Astrocyte (in vitro differentiated cells and primary cell): ENCODE data around the gene ARMC7. TPM values are rescaled to one million over a fixed set of nuclear protein-coding genes. Genes with fewer than 3 reads are reported as not detected.

Experiments used
- DNase-seq: peaks from one replicate; pipeline ENCODE4 v3.0.0-alpha.2; 2010; ENCODE audit warnings: low read depth
- FAIRE-seq: peaks from 2 replicates; lab custom pipeline; 2011; peaks lifted over from hg19 to GRCh38; lab: Jason Lieb, UNC
- H2AFZ ChIP-seq: 2 replicates; pipeline ENCODE4 v1.6.0; 2012; ENCODE audit warnings: low read depth, low read length, inconsistent platforms
- H3K27ac ChIP-seq: 2 replicates; pipeline ENCODE4 v1.5.1; 2011; ENCODE audit warnings: low read depth, low read length, inconsistent platforms
- H3K27me3 ChIP-seq: 2 replicates; pipeline ENCODE4 v1.6.0; 2011; ENCODE audit warnings: low read length, inconsistent platforms; ENCODE audit not compliant: insufficient read depth
- H3K36me3 ChIP-seq: 2 replicates; pipeline ENCODE4 v1.5.1; 2011; ENCODE audit warnings: low read length, inconsistent platforms; ENCODE audit not compliant: insufficient read depth
- H3K4me1 ChIP-seq: 2 replicates; pipeline ENCODE4 v1.5.1; 2011; ENCODE audit warnings: low read length, inconsistent platforms; ENCODE audit not compliant: insufficient read depth
- H3K4me2 ChIP-seq: 2 replicates; pipeline ENCODE4 v1.6.0; 2012; ENCODE audit warnings: low read length, inconsistent platforms
- H3K4me3 ChIP-seq: 2 replicates; pipeline ENCODE4 v1.5.1; 2011; ENCODE audit warnings: low read depth, mild to moderate bottlenecking, low read length, inconsistent platforms; ENCODE audit not compliant: insufficient read depth
- H3K79me2 ChIP-seq: 2 replicates; pipeline ENCODE4 v1.6.0; 2012; ENCODE audit warnings: mild to moderate bottlenecking, low read length, inconsistent platforms; ENCODE audit not compliant: insufficient read depth
- H3K9ac ChIP-seq: 2 replicates; pipeline ENCODE4 v1.6.0; 2012; ENCODE audit warnings: mild to moderate bottlenecking, low read length, inconsistent platforms
- H3K9me3 ChIP-seq: 2 replicates; pipeline ENCODE4 v1.5.1; 2012; ENCODE audit warnings: low read depth, mild to moderate bottlenecking, low read length, inconsistent platforms; ENCODE audit not compliant: insufficient read depth
- H4K20me1 ChIP-seq: 2 replicates; pipeline ENCODE4 v1.6.0; 2012; ENCODE audit warnings: low read length, inconsistent platforms; ENCODE audit not compliant: insufficient read depth
- H3K27ac Mint-ChIP-seq: one replicate; pipeline ENCODE4 v1.8.0; 2021; ENCODE audit warnings: mild to moderate bottlenecking, mixed read lengths; ENCODE audit not compliant: unreplicated experiment
- H3K27me3 Mint-ChIP-seq: one replicate; pipeline ENCODE4 v1.8.0; 2021; ENCODE audit warnings: low read depth, mixed read lengths; ENCODE audit not compliant: unreplicated experiment
- H3K36me3 Mint-ChIP-seq: one replicate; pipeline ENCODE4 v1.8.0; 2021; ENCODE audit warnings: low read depth, mixed read lengths; ENCODE audit not compliant: unreplicated experiment
- H3K4me1 Mint-ChIP-seq: one replicate; pipeline ENCODE4 v1.8.0; 2021; ENCODE audit warnings: low read depth, mixed read lengths; ENCODE audit not compliant: unreplicated experiment
- H3K4me3 Mint-ChIP-seq: one replicate; pipeline ENCODE4 v1.8.0; 2021; ENCODE audit warnings: mild to moderate bottlenecking, moderate library complexity, mixed read lengths; ENCODE audit not compliant: unreplicated experiment
- H3K9me3 Mint-ChIP-seq: one replicate; pipeline ENCODE4 v1.8.0; 2021; ENCODE audit warnings: mild to moderate bottlenecking, mixed read lengths; ENCODE audit not compliant: unreplicated experiment
- CTCF ChIP-seq: IDR thresholded peaks from 2 replicates; pipeline ENCODE4 v1.5.1; 2011; ENCODE audit warnings: low read depth, mild to moderate bottlenecking, inconsistent platforms, low read length, moderate library complexity; ENCODE audit not compliant: insufficient read depth
- EZH2 ChIP-seq: IDR thresholded peaks from 2 replicates; pipeline ENCODE4 v1.6.1; 2012; ENCODE audit warnings: mild to moderate bottlenecking, low read length, inconsistent platforms; ENCODE audit not compliant: insufficient read depth
- total RNA-seq: library from RNA; stranded (reverse); gene quantifications from 2 replicates; pipeline ENCODE4 v1.2.1, GENCODE V29; 2021

Gene ARMC7
- total RNA-seq, 1 donor from 2014 or later = 11.9 TPM

- Histone ChIP-seq H3K79me2 (no peaks in the 10 kb centered on the region), H2AFZ (no peak overlapping the region), H3K4me1 (peaks cover 5% of the 10 kb centered on the region), H3K9ac (no peak overlapping the region), H3K4me3 (no peak overlapping the region), H3K27ac (no peak overlapping the region), H3K36me3 (peaks cover 26% of the 10 kb centered on the region), H3K27me3 (no peaks in the 10 kb centered on the region), H4K20me1 (peaks cover 8% of the 10 kb centered on the region), H3K4me2 (no peak overlapping the region), H3K9me3 (no peaks in the 10 kb centered on the region)
- H3K27me3 Mint-ChIP-seq = no peaks in the 10 kb centered on the region
- H3K9me3 Mint-ChIP-seq = no peaks in the 10 kb centered on the region
- H3K36me3 Mint-ChIP-seq = peaks cover 26% of the 10 kb centered on the region
- H3K27ac Mint-ChIP-seq = no peak overlapping the region
- FAIRE-seq (no peak), DNase-seq (no peak)
- no peak overlapping the region for H3K4me3 Mint-ChIP-seq
- TF ChIP-seq CTCF (no peak), EZH2 (no peak)
- peaks cover 5% of the 10 kb centered on the region for H3K4me1 Mint-ChIP-seq
Measured at GRCh38 chr17:75061055-75061438, 48.7 kb upstream of the ARMC7 start.

- peaks cover 21% of the 10 kb centered on the region for H3K36me3 ChIP-seq
- no peak overlapping the region for H3K27ac ChIP-seq
- H3K27me3 ChIP-seq = no peaks in the 10 kb centered on the region
- peaks cover 8% of the 10 kb centered on the region for H4K20me1 ChIP-seq
- Mint-ChIP-seq H3K36me3 (peaks cover 26% of the 10 kb centered on the region), H3K4me1 (peaks cover 5% of the 10 kb centered on the region), H3K27ac (no peak overlapping the region), H3K4me3 (no peak overlapping the region), H3K27me3 (no peaks in the 10 kb centered on the region), H3K9me3 (no peaks in the 10 kb centered on the region)
- TF ChIP-seq EZH2 = no peak
- no peak for TF ChIP-seq CTCF
- no peak for DNase-seq
- no peaks in the 10 kb centered on the region for H3K79me2 ChIP-seq
- no peak overlapping the region for H3K4me3 ChIP-seq
- H3K9ac ChIP-seq = no peak overlapping the region
- H2AFZ ChIP-seq = no peak overlapping the region
- no peak for FAIRE-seq
- H3K4me1 ChIP-seq = peaks cover 5% of the 10 kb centered on the region
- H3K4me2 ChIP-seq = no peak overlapping the region
- no peaks in the 10 kb centered on the region for H3K9me3 ChIP-seq
Measured at GRCh38 chr17:75061618-75062017, 48.2 kb upstream of the ARMC7 start.

GRCh38 chr17:75063201-75063600 lies 46.6 kb upstream of the ARMC7 start:
- H3K4me1 Mint-ChIP-seq = peaks cover 9% of the 10 kb centered on the region
- no peak for FAIRE-seq
- peaks cover 8% of the 10 kb centered on the region for H4K20me1 ChIP-seq
- TF ChIP-seq EZH2 (no peak), CTCF (no peak)
- peaks cover 26% of the 10 kb centered on the region for H3K36me3 Mint-ChIP-seq
- H2AFZ ChIP-seq = no peak overlapping the region
- H3K4me2 ChIP-seq = no peak overlapping the region
- no peak overlapping the region for H3K4me3 Mint-ChIP-seq
- H3K9ac ChIP-seq = no peak overlapping the region
- H3K27ac Mint-ChIP-seq = no peak overlapping the region
- H3K4me3 ChIP-seq = no peak overlapping the region
- no peaks in the 10 kb centered on the region for H3K27me3 ChIP-seq
- H3K36me3 ChIP-seq = peaks cover 21% of the 10 kb centered on the region
- H3K9me3 Mint-ChIP-seq = no peaks in the 10 kb centered on the region
- no peaks in the 10 kb centered on the region for H3K9me3 ChIP-seq
- no peak overlapping the region for H3K27ac ChIP-seq
- H3K79me2 ChIP-seq = no peaks in the 10 kb centered on the region
- H3K4me1 ChIP-seq = peaks cover 5% of the 10 kb centered on the region
- H3K27me3 Mint-ChIP-seq = no peaks in the 10 kb centered on the region
- DNase-seq = no peak
